Measurements from ENCODE around the gene MUC15.

GRCh38 chr11:26541870-26542269 lies 30.2 kb downstream of the MUC15 start:
- TF ChIP-seq GABPA (IDR thresholded peaks at IDR 0.05; ENCODE audit: low read depth) (no peak), POLR2AphosphoS5 (IDR thresholded peaks at IDR 0.05; ENCODE audit: low read depth) (no peak)
- TF ChIP-seq, protein P1, sequence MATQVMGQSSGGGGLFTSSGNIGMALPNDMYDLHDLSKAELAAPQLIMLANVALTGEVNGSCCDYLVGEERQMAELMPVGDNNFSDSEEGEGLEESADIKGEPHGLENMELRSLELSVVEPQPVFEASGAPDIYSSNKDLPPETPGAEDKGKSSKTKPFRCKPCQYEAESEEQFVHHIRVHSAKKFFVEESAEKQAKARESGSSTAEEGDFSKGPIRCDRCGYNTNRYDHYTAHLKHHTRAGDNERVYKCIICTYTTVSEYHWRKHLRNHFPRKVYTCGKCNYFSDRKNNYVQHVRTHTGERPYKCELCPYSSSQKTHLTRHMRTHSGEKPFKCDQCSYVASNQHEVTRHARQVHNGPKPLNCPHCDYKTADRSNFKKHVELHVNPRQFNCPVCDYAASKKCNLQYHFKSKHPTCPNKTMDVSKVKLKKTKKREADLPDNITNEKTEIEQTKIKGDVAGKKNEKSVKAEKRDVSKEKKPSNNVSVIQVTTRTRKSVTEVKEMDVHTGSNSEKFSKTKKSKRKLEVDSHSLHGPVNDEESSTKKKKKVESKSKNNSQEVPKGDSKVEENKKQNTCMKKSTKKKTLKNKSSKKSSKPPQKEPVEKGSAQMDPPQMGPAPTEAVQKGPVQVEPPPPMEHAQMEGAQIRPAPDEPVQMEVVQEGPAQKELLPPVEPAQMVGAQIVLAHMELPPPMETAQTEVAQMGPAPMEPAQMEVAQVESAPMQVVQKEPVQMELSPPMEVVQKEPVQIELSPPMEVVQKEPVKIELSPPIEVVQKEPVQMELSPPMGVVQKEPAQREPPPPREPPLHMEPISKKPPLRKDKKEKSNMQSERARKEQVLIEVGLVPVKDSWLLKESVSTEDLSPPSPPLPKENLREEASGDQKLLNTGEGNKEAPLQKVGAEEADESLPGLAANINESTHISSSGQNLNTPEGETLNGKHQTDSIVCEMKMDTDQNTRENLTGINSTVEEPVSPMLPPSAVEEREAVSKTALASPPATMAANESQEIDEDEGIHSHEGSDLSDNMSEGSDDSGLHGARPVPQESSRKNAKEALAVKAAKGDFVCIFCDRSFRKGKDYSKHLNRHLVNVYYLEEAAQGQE (IDR thresholded peaks at IDR 0.05; ENCODE audit: insufficient replicate concordance, low read depth): no peak
- TF ChIP-seq, protein P2, sequence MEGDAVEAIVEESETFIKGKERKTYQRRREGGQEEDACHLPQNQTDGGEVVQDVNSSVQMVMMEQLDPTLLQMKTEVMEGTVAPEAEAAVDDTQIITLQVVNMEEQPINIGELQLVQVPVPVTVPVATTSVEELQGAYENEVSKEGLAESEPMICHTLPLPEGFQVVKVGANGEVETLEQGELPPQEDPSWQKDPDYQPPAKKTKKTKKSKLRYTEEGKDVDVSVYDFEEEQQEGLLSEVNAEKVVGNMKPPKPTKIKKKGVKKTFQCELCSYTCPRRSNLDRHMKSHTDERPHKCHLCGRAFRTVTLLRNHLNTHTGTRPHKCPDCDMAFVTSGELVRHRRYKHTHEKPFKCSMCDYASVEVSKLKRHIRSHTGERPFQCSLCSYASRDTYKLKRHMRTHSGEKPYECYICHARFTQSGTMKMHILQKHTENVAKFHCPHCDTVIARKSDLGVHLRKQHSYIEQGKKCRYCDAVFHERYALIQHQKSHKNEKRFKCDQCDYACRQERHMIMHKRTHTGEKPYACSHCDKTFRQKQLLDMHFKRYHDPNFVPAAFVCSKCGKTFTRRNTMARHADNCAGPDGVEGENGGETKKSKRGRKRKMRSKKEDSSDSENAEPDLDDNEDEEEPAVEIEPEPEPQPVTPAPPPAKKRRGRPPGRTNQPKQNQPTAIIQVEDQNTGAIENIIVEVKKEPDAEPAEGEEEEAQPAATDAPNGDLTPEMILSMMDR (IDR thresholded peaks at IDR 0.05; ENCODE audit: insufficient read depth, low read length): no peak

Data from HL-60 (cell line).